RWPE2 (cell line): ENCODE data around the gene PIWIL4.
A peak's percentile ranks its signal among the peaks of the same experiment; 100 is the strongest.

ENCODE experiments used
- ATAC-seq: fragments of 200-7000 bp; cut with Tn5 transposase; 3 replicates; pipeline ENCODE4 v1.9.1; 2021; ENCODE audit warnings: low read depth
- DNase-seq: peaks from one replicate; pipeline ENCODE4 v3.0.0-alpha.2; 2020; ENCODE audit warnings: low spot score
- H3K27ac ChIP-seq: fragments of 450-650 bp; 2 replicates; pipeline ENCODE4 v1.5.1; 2017; ENCODE audit warnings: mild to moderate bottlenecking; ENCODE audit not compliant: poor library complexity, severe bottlenecking
- H3K27me3 ChIP-seq: fragments of 250-450 bp; sonication (Bioruptor Pico); 2 replicates; pipeline ENCODE4 v1.5.1; 2021; ENCODE audit warnings: mild to moderate bottlenecking, moderate library complexity; ENCODE audit not compliant: insufficient read depth, poor library complexity, severe bottlenecking
- H3K36me3 ChIP-seq: fragments of 250-450 bp; sonication (Bioruptor Pico); 2 replicates; pipeline ENCODE4 v1.5.1; 2020; ENCODE audit warnings: low read depth, mild to moderate bottlenecking, moderate library complexity
- H3K4me1 ChIP-seq: fragments of 250-450 bp; sonication (Bioruptor Pico); 2 replicates; pipeline ENCODE4 v1.5.1; 2021; ENCODE audit warnings: mild to moderate bottlenecking, moderate library complexity; ENCODE audit not compliant: insufficient read depth, poor library complexity, severe bottlenecking
- H3K4me3 ChIP-seq: fragments of 250-450 bp; sonication (Bioruptor Pico); 2 replicates; pipeline ENCODE4 v1.5.1; 2021; ENCODE audit warnings: mild to moderate bottlenecking, moderate library complexity; ENCODE audit not compliant: severe bottlenecking
- H3K9me3 ChIP-seq: fragments of 250-450 bp; sonication (Bioruptor Pico); 2 replicates; pipeline ENCODE4 v1.5.1; 2021; ENCODE audit warnings: mild to moderate bottlenecking, moderate library complexity; ENCODE audit not compliant: severe bottlenecking
- CTCF ChIP-seq: fragments of 450-650 bp; IDR thresholded peaks from one replicate; pipeline ENCODE4 v1.5.1; 2017; ENCODE audit warnings: mild to moderate bottlenecking, moderate library complexity; ENCODE audit not compliant: poor library complexity, severe bottlenecking

The PIWIL4 gene

GRCh38 chr11:94543695-94544645, 23.2 kb upstream of the PIWIL4 start, which contains the start of gene FUT4:
Gene FUT4 (plus strand): TSS chr11:94543921. CDS start chr11:94544134, 213 bp downstream.
- TF ChIP-seq CTCF, result no peak
- Histone ChIP-seq H3K36me3 (no peaks in the 10 kb centered on the region), H3K4me3 (peak within 1 kb of the TSS; percentile 42), H3K9me3 (no peaks in the 10 kb centered on the region), H3K27me3 (no peaks in the 10 kb centered on the region), H3K4me1 (peaks cover 7% of the 10 kb centered on the region), H3K27ac (peak within 1 kb of the TSS; percentile 66)
- peak; percentile 82 for DNase-seq
- peak; percentile 90 for ATAC-seq

DNA sequence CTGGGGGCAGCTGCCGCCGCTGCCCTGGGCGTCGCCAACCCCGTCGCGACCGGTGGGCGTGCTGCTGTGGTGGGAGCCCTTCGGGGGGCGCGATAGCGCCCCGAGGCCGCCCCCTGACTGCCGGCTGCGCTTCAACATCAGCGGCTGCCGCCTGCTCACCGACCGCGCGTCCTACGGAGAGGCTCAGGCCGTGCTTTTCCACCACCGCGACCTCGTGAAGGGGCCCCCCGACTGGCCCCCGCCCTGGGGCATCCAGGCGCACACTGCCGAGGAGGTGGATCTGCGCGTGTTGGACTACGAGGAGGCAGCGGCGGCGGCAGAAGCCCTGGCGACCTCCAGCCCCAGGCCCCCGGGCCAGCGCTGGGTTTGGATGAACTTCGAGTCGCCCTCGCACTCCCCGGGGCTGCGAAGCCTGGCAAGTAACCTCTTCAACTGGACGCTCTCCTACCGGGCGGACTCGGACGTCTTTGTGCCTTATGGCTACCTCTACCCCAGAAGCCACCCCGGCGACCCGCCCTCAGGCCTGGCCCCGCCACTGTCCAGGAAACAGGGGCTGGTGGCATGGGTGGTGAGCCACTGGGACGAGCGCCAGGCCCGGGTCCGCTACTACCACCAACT, 22.4 kb upstream of the PIWIL4 start:
- ATAC-seq (no peak), DNase-seq (peak; percentile 54)
- Histone ChIP-seq H3K27ac (peak overlapping the region; percentile 66), H3K36me3 (no peaks in the 10 kb centered on the region), H3K9me3 (no peaks in the 10 kb centered on the region), H3K4me1 (peaks cover 7% of the 10 kb centered on the region), H3K4me3 (peak overlapping the region; percentile 42), H3K27me3 (no peaks in the 10 kb centered on the region)
- no peak for TF ChIP-seq CTCF

GRCh38 chr11:94545264-94546161, 21.7 kb upstream of the PIWIL4 start:
- DNase-seq, result no peak
- no peak for ATAC-seq
- no peaks in the 10 kb centered on the region for H3K27me3 ChIP-seq

DNA sequence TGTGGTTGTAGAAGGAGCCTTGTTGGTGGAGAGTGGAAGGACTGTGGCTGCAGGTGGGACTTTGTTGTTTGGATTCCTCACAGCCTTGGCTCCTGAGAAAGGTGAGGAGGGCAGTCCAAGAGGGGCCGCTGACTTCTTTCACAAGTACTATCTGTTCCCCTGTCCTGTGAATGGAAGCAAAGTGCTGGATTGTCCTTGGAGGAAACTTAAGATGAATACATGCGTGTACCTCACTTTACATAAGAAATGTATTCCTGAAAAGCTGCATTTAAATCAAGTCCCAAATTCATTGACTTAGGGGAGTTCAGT, 21.1 kb upstream of the PIWIL4 start:
- Histone ChIP-seq H3K27me3 (no peaks in the 10 kb centered on the region), H3K4me3 (no peak overlapping the region), H3K36me3 (no peaks in the 10 kb centered on the region), H3K9me3 (no peaks in the 10 kb centered on the region), H3K4me1 (peaks cover 7% of the 10 kb centered on the region), H3K27ac (no peak overlapping the region)
- ATAC-seq (no peak), DNase-seq (no peak)
- TF ChIP-seq CTCF, result no peak

More at GRCh38 chr11:94545264-94546161, 21.7 kb upstream of the PIWIL4 start:
- Histone ChIP-seq H3K4me1 (peaks cover 7% of the 10 kb centered on the region), H3K9me3 (no peaks in the 10 kb centered on the region), H3K27ac (no peak overlapping the region), H3K4me3 (no peak overlapping the region), H3K36me3 (no peaks in the 10 kb centered on the region)
- TF ChIP-seq CTCF, result no peak
